A549 (cell line): ENCODE data around the gene PPP1R3C.

ENCODE experiments used
- CHD2 ChIP-seq: fragments of 150-350 bp; IDR thresholded peaks from 2 replicates; pipeline ENCODE4 v1.6.1; 2014; ENCODE audit warnings: low read length; ENCODE audit not compliant: partially characterized antibody
- CTCF ChIP-seq: fragments of >200 bp; sonication (Bioruptor Twin); formaldehyde crosslinking; IDR thresholded peaks from 3 replicates; pipeline ENCODE4 v1.5.1; 2016
- EHF ChIP-seq: fragments of 250-450 bp; sonication (Bioruptor Pico); IDR thresholded peaks from 2 replicates; pipeline ENCODE4 v1.5.0; 2020; ENCODE audit warnings: mild to moderate bottlenecking
- HDAC2 ChIP-seq: fragments of 200-600 bp; sonication (generic); IDR thresholded peaks from 2 replicates; pipeline ENCODE4 v1.6.1; 2016
- HOXB13 ChIP-seq: fragments of 250-450 bp; sonication (Bioruptor Pico); IDR thresholded peaks from 2 replicates; pipeline ENCODE4 v1.5.0; 2020; ENCODE audit warnings: low read depth, mild to moderate bottlenecking, moderate library complexity
- NPAS2 ChIP-seq: fragments of 250-450 bp; sonication (Bioruptor Pico); IDR thresholded peaks from 2 replicates; pipeline ENCODE4 v1.8.0; 2022; ENCODE audit warnings: mild to moderate bottlenecking, moderate library complexity, borderline replicate concordance
- POLR2A ChIP-seq: IDR thresholded peaks from 2 replicates; pipeline ENCODE4 v1.6.1; 2012; ENCODE audit warnings: mild to moderate bottlenecking, low read length
- POLR2AphosphoS2 ChIP-seq: conservative IDR thresholded peaks from 2 replicates; pipeline ENCODE4 v1.6.1; 2012; ENCODE audit warnings: low read length, improper control_type of control experiment, inconsistent platforms
- RCOR1 ChIP-seq: fragments of 150-350 bp; IDR thresholded peaks from 2 replicates; pipeline ENCODE4 v1.6.1; 2014; ENCODE audit warnings: antibody characterized with exemption, low read length, low read depth
- ZNF302 ChIP-seq: fragments of 250-450 bp; sonication (Bioruptor Pico); IDR thresholded peaks from 2 replicates; pipeline ENCODE4 v1.9.0; 2021; ENCODE audit warnings: inconsistent platforms, mild to moderate bottlenecking, moderate library complexity
- TF ChIP-seq, protein P1 (sequence below): fragments of 150-350 bp; IDR thresholded peaks from 2 replicates; pipeline ENCODE4 v1.6.1; 2014; ENCODE audit warnings: low read depth, mild to moderate bottlenecking, low read length

- no peak for TF ChIP-seq HDAC2
- TF ChIP-seq CTCF, result no peak
- TF ChIP-seq CHD2, result no peak
- TF ChIP-seq, protein P1, sequence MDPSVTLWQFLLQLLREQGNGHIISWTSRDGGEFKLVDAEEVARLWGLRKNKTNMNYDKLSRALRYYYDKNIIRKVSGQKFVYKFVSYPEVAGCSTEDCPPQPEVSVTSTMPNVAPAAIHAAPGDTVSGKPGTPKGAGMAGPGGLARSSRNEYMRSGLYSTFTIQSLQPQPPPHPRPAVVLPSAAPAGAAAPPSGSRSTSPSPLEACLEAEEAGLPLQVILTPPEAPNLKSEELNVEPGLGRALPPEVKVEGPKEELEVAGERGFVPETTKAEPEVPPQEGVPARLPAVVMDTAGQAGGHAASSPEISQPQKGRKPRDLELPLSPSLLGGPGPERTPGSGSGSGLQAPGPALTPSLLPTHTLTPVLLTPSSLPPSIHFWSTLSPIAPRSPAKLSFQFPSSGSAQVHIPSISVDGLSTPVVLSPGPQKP, result no peak
- no peak for TF ChIP-seq HOXB13 (CRISPR knock-in tag)
- TF ChIP-seq ZNF302 (CRISPR knock-in tag), result no peak
- TF ChIP-seq EHF (CRISPR knock-in tag), result no peak
- TF ChIP-seq NPAS2 (CRISPR knock-in tag), result no peak
- no peak for TF ChIP-seq POLR2A
- TF ChIP-seq RCOR1, result no peak
- no peak for TF ChIP-seq POLR2AphosphoS2
Observed at GRCh38 chr10:91627344-91628102, 5.3 kb downstream of the PPP1R3C start.
